Measurements from ENCODE around the gene KLHL8. TPM values are rescaled to one million over a fixed set of nuclear protein-coding genes. Genes with fewer than 3 reads are reported as not detected.

The KLHL8 gene
- total RNA-seq, 2 donors from 2014 or later = 9.7 to 10.9 TPM

DNA sequence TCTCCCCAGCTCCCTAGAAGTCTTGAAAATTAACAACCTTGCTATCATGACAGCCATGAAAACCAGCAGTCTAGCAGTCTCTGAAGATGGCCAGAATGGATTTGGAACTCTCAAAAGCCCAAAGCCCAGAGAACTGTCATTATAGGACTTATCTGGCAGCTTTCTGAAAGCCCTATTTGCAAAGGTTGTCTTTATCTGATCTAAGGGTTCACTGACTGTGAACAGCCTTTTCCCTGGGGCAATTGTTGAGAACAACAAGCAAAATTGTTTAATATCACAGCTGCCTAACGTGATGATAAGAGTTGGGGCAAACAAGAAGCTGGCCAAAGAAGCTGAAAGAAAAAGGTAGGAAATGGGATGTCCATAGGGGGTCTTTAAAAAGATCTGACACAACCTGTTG, 20.9 kb upstream of the KLHL8 start:
- H3K4me1 Mint-ChIP-seq (ENCODE audit: low read depth) = no peaks in the 10 kb centered on the region
- H3K27me3 Mint-ChIP-seq (ENCODE audit: low read depth) = peaks cover 6% of the 10 kb centered on the region
- peaks cover 9 to 23% of the 10 kb centered on the region in 2 donors for H3K36me3 Mint-ChIP-seq (ENCODE audit: insufficient read depth in 2 of 2)
- no peak overlapping the region for H3K4me3 Mint-ChIP-seq
- peaks cover 11 to 20% of the 10 kb centered on the region in 2 donors for H3K9me3 Mint-ChIP-seq
- ATAC-seq (replicated peaks in 1 of 2) = no peak
- DNase-seq = no peak
- no peak overlapping the region for H3K27ac Mint-ChIP-seq

DNA sequence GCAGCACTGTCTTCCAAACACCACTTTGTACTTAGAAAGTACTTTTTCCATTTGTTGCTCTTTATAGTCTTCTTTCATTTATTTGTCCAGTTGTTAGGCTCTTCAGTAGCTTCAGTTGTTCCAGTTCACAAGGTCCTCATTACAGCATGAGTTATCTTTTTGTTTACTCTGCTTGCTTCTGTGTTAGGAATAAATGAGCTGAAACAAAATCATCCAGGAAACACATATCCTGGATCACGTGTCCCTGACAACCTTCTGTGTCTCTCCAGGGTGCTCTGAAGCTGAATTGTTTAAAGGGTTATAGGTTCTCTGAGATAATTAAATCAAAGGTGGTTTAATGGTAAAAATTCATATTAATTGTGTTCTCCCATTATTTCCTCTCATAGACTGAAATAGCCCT, 19.9 kb upstream of the KLHL8 start:
- Mint-ChIP-seq H3K36me3 (ENCODE audit: insufficient read depth in 2 of 2) (peaks cover 9 to 23% of the 10 kb centered on the region in 2 donors), H3K4me3 (no peak overlapping the region), H3K27ac (no peak overlapping the region)

GRCh38 chr4:87239821-87240220, 19.4 kb upstream of the KLHL8 start:
- no peak overlapping the region for H3K4me3 Mint-ChIP-seq
- ATAC-seq (replicated peaks in 1 of 2) (no peak), DNase-seq (no peak)
- peaks cover 6% of the 10 kb centered on the region for H3K27me3 Mint-ChIP-seq (ENCODE audit: low read depth)
- peaks cover 11 to 20% of the 10 kb centered on the region in 2 donors for H3K9me3 Mint-ChIP-seq
- H3K4me1 Mint-ChIP-seq (ENCODE audit: low read depth) = peaks cover 7% of the 10 kb centered on the region
- H3K27ac Mint-ChIP-seq = no peak overlapping the region
- peaks cover 9 to 23% of the 10 kb centered on the region in 2 donors for H3K36me3 Mint-ChIP-seq (ENCODE audit: insufficient read depth in 2 of 2)

More for the DNA sequence above, 19.9 kb upstream of the KLHL8 start:
- Mint-ChIP-seq H3K9me3 (peaks cover 11 to 20% of the 10 kb centered on the region in 2 donors), H3K4me1 (ENCODE audit: low read depth) (peaks cover 5% of the 10 kb centered on the region), H3K27me3 (ENCODE audit: low read depth) (peaks cover 6% of the 10 kb centered on the region)
- DNase-seq = no peak
- no peak for ATAC-seq (replicated peaks in 1 of 2)

GRCh38 chr4:87239194-87239593, 18.8 kb upstream of the KLHL8 start:
- Mint-ChIP-seq H3K4me1 (ENCODE audit: low read depth) (peaks cover 7% of the 10 kb centered on the region), H3K36me3 (ENCODE audit: insufficient read depth in 2 of 2) (peaks cover 7 to 18% of the 10 kb centered on the region in 2 donors), H3K9me3 (peaks cover 6 to 16% of the 10 kb centered on the region in 2 donors), H3K27me3 (ENCODE audit: low read depth) (peaks cover 6% of the 10 kb centered on the region), H3K4me3 (no peak overlapping the region), H3K27ac (no peak overlapping the region)
- ATAC-seq (replicated peaks in 1 of 2) = no peak
- no peak for DNase-seq

DNA sequence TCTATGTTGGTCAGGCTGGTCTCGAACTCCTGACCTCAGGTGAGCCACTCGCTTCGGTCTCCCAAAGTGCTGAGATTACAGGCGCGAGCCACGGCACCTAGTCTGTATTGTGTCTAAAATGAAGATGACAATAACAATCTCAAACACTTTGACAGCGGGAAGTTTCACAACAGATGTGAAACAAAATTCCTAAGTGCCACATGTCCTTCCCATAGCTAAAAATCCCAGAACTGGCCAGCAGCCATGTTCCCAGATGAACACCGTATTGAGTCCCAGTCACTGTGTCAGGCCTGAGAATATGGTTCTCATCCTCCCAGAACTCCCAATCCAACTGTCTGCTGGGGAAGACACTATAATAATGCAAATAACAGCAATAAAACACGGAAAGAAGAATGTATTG, 16.4 kb upstream of the KLHL8 start:
- DNase-seq (no peak), ATAC-seq (replicated peaks in 1 of 2) (no peak)
- H3K27ac Mint-ChIP-seq = no peak overlapping the region
- no peak overlapping the region for H3K4me3 Mint-ChIP-seq
- H3K36me3 Mint-ChIP-seq (ENCODE audit: insufficient read depth in 2 of 2) = peaks cover 0 to under 1% of the 10 kb centered on the region in 2 donors
- H3K4me1 Mint-ChIP-seq (ENCODE audit: low read depth) = peaks cover 7% of the 10 kb centered on the region
- H3K27me3 Mint-ChIP-seq (ENCODE audit: low read depth) = peaks cover 6% of the 10 kb centered on the region
- H3K9me3 Mint-ChIP-seq = no peaks in the 10 kb centered on the region

GRCh38 chr4:87235020-87235671, 14.7 kb upstream of the KLHL8 start:
- peak overlapping the region; percentile 85 for H3K27ac Mint-ChIP-seq
- no peaks in the 10 kb centered on the region for H3K9me3 Mint-ChIP-seq
- ATAC-seq (replicated peaks in 1 of 2) (no peak), DNase-seq (no peak)
- H3K4me3 Mint-ChIP-seq = peak overlapping the region; percentile 82 to 90
- no peaks in the 10 kb centered on the region for H3K36me3 Mint-ChIP-seq (ENCODE audit: insufficient read depth in 2 of 2)
- peaks cover 7% of the 10 kb centered on the region for H3K4me1 Mint-ChIP-seq (ENCODE audit: low read depth)
- H3K27me3 Mint-ChIP-seq (ENCODE audit: low read depth) = peaks cover 3% of the 10 kb centered on the region

GRCh38 chr4:87232216-87232615, 11.8 kb upstream of the KLHL8 start:
- Mint-ChIP-seq H3K4me3 (no peak overlapping the region), H3K27ac (no peak overlapping the region), H3K36me3 (ENCODE audit: insufficient read depth in 2 of 2) (no peaks in the 10 kb centered on the region), H3K9me3 (no peaks in the 10 kb centered on the region), H3K27me3 (ENCODE audit: low read depth) (peaks cover 7% of the 10 kb centered on the region), H3K4me1 (ENCODE audit: low read depth) (peaks cover 7% of the 10 kb centered on the region)
- DNase-seq = no peak
- no peak for ATAC-seq (replicated peaks in 1 of 2)

- no peak overlapping the region for H3K4me3 Mint-ChIP-seq
- no peak overlapping the region for H3K27ac Mint-ChIP-seq
- no peaks in the 10 kb centered on the region for H3K36me3 Mint-ChIP-seq (ENCODE audit: insufficient read depth in 2 of 2)
- DNase-seq (no peak), ATAC-seq (replicated peaks in 1 of 2) (no peak)
- no peaks in the 10 kb centered on the region for H3K9me3 Mint-ChIP-seq
- peaks cover 7% of the 10 kb centered on the region for H3K4me1 Mint-ChIP-seq (ENCODE audit: low read depth)
- H3K27me3 Mint-ChIP-seq (ENCODE audit: low read depth) = peaks cover 7% of the 10 kb centered on the region
Measured at GRCh38 chr4:87230806-87231205, 10.4 kb upstream of the KLHL8 start.

- H3K27me3 Mint-ChIP-seq (ENCODE audit: low read depth) = peaks cover 7% of the 10 kb centered on the region
- DNase-seq (no peak), ATAC-seq (replicated peaks in 1 of 2) (no peak)
- no peaks in the 10 kb centered on the region for H3K36me3 Mint-ChIP-seq (ENCODE audit: insufficient read depth in 2 of 2)
- H3K4me1 Mint-ChIP-seq (ENCODE audit: low read depth) = no peaks in the 10 kb centered on the region
- no peaks in the 10 kb centered on the region for H3K9me3 Mint-ChIP-seq
- H3K4me3 Mint-ChIP-seq = no peak overlapping the region
- H3K27ac Mint-ChIP-seq = no peak overlapping the region
Measured at GRCh38 chr4:87229979-87230378, 9.6 kb upstream of the KLHL8 start.

DNA sequence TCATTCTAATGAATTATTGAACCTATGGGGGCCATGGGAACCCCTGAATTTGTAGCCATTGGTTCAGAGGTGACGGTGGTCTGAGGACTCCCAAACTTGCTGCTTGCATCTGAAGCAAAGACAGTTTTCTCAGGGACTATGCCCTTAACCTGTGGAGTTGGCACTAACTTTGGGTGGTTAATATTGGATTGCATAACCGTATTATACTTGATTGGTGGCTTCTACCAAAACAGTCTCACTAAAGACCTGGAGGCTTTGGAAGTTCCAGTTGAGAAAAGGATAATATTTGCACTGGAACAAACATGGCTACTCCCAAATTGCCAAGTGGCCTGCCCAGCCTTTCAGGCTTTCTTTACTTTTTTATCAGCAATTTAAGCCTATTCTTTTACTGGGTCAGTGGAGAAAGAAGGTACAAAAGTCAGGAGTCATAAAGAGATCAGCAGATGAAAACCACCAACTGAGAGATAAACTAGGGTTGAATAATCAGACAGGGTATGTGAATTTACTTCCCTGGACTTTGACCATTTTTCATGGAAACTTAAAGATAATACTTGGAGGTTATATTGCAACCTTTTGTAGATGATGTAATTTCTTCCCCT, 7.9 kb upstream of the KLHL8 start:
- no peak overlapping the region for H3K27ac Mint-ChIP-seq
- H3K9me3 Mint-ChIP-seq = no peaks in the 10 kb centered on the region
- no peak overlapping the region for H3K4me3 Mint-ChIP-seq
- DNase-seq (no peak), ATAC-seq (replicated peaks in 1 of 2) (no peak)
- no peaks in the 10 kb centered on the region for H3K4me1 Mint-ChIP-seq (ENCODE audit: low read depth)
- no peaks in the 10 kb centered on the region for H3K36me3 Mint-ChIP-seq (ENCODE audit: insufficient read depth in 2 of 2)
- H3K27me3 Mint-ChIP-seq (ENCODE audit: low read depth) = peaks cover 7% of the 10 kb centered on the region

- H3K27ac Mint-ChIP-seq = no peak overlapping the region
- ATAC-seq (replicated peaks in 1 of 2) = peak in 1 of 2 donors; percentile 8
- peaks cover 7% of the 10 kb centered on the region for H3K27me3 Mint-ChIP-seq (ENCODE audit: low read depth)
- no peak for DNase-seq
- no peaks in the 10 kb centered on the region for H3K4me1 Mint-ChIP-seq (ENCODE audit: low read depth)
- no peaks in the 10 kb centered on the region for H3K36me3 Mint-ChIP-seq (ENCODE audit: insufficient read depth in 2 of 2)
- H3K4me3 Mint-ChIP-seq = no peak overlapping the region
- H3K9me3 Mint-ChIP-seq = no peaks in the 10 kb centered on the region
Measured at GRCh38 chr4:87227751-87228151, 7.3 kb upstream of the KLHL8 start.

GRCh38 chr4:87225936-87226335, 5.5 kb upstream of the KLHL8 start:
- Mint-ChIP-seq H3K4me3 (no peak overlapping the region), H3K36me3 (ENCODE audit: insufficient read depth in 2 of 2) (no peaks in the 10 kb centered on the region), H3K27me3 (ENCODE audit: low read depth) (peaks cover 7% of the 10 kb centered on the region), H3K4me1 (ENCODE audit: low read depth) (peaks cover 3% of the 10 kb centered on the region), H3K27ac (no peak overlapping the region), H3K9me3 (no peaks in the 10 kb centered on the region)
- ATAC-seq (replicated peaks in 1 of 2) (peak in 1 of 2 donors; percentile 18), DNase-seq (no peak)

DNA sequence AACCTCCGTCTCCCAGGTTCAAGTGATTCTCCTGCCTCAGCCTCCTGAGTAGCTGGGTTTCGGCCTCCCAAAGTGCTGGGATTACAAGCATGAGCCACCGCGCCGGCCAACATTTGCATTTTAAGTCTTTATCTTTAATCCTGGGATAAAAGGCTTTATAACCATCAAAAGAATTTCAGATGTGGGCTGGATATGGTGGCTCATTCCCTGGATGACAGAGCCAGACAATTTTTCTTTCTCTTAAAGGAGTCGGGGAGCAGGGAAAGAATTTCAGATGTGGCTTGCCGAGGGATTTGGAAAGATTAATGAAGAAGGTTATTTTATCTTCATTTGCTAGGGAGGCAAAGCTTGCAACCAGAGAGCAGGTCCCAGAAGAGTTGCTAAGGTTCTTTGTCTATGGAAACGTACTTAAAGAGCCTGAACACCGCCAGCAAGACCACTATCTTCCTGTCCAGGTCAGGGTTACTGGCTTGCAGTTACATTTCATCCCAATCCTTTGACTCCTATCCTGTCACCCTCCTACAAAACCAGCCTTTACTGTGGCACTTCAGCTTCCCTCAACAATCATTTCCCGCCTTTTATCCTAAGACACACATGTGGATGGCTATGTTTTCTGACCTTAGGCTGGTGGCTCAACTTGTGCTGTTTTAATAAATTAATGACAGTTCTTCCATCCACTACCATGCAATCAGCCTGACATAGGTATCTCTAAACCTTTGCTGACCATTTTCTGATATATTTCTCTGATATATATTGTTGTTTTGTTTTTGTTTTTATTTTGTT, 3.9 kb upstream of the KLHL8 start:
- DNase-seq (no peak), ATAC-seq (replicated peaks in 1 of 2) (no peak)
- peaks cover 7% of the 10 kb centered on the region for H3K4me1 Mint-ChIP-seq (ENCODE audit: low read depth)
- no peaks in the 10 kb centered on the region for H3K27me3 Mint-ChIP-seq (ENCODE audit: low read depth)
- H3K4me3 Mint-ChIP-seq = no peak overlapping the region
- H3K36me3 Mint-ChIP-seq (ENCODE audit: insufficient read depth in 2 of 2) = no peaks in the 10 kb centered on the region
- no peak overlapping the region for H3K27ac Mint-ChIP-seq
- H3K9me3 Mint-ChIP-seq = no peaks in the 10 kb centered on the region
